OCI-LY3 (cell line): Measurements from ENCODE around the gene MUC2.

Experiments used
- H2AFZ ChIP-seq: fragments of 200-600, 300-600 bp; shearing (Covaris generic); 2 replicates; pipeline ENCODE4 v1.6.0; 2014; ENCODE audit warnings: antibody characterized with exemption, low read depth, low read length
- H3K27ac ChIP-seq: fragments of 200-600, 300-600 bp; sonication (generic); 2 replicates; pipeline ENCODE4 v1.5.1; 2014; ENCODE audit warnings: mild to moderate bottlenecking, low read length, moderate library complexity, mixed read lengths
- H3K27me3 ChIP-seq: fragments of 200-600, 300-600 bp; sonication (generic); 2 replicates; pipeline ENCODE4 v1.6.1; 2014; ENCODE audit warnings: low read depth, low read length, mixed read lengths
- H3K36me3 ChIP-seq: fragments of 200-600, 300-600 bp; sonication (generic); replicated peaks from 2 replicates; pipeline ENCODE3; 2014; ENCODE audit warnings: low read depth, low read length, mixed read lengths
- H3K4me1 ChIP-seq: fragments of 300-600, 200-600 bp; sonication (generic); 2 replicates; pipeline ENCODE4 v1.6.1; 2014; ENCODE audit warnings: low read length, mixed read lengths
- H3K4me2 ChIP-seq: fragments of 200-600, 300-600 bp; sonication (generic); 2 replicates; pipeline ENCODE4 v1.6.1; 2014; ENCODE audit warnings: low read length, mixed read lengths
- H3K4me3 ChIP-seq: fragments of 300-600, 200-600 bp; sonication (generic); 2 replicates; pipeline ENCODE4 v1.5.1; 2014; ENCODE audit warnings: antibody characterized with exemption, mild to moderate bottlenecking, low read length, moderate library complexity
- H3K79me2 ChIP-seq: fragments of 300-600, 200-600 bp; shearing (Covaris generic); 2 replicates; pipeline ENCODE4 v1.6.1; 2014; ENCODE audit warnings: mild to moderate bottlenecking, low read length, mixed read lengths
- H3K9ac ChIP-seq: fragments of 300-600, 200-600 bp; shearing (Covaris generic); 2 replicates; pipeline ENCODE4 v1.6.0; 2014; ENCODE audit warnings: mild to moderate bottlenecking, low read length, moderate library complexity
- H3K9me3 ChIP-seq: fragments of 200-600, 300-600 bp; shearing (Covaris generic); 2 replicates; pipeline ENCODE4 v1.6.1; 2014; ENCODE audit warnings: low read length, mixed read lengths; ENCODE audit not compliant: insufficient read depth
- H4K20me1 ChIP-seq: fragments of 200-600, 300-600 bp; sonication (generic); 2 replicates; pipeline ENCODE4 v1.6.1; 2016; ENCODE audit warnings: low read length, mixed read lengths; ENCODE audit not compliant: insufficient read depth
- CTCF ChIP-seq: fragments of 200-600, 300-600 bp; sonication (generic); IDR thresholded peaks from 2 replicates; pipeline ENCODE4 v1.5.1; 2014; ENCODE audit warnings: antibody characterized with exemption, low read length, low read depth
- EZH2phosphoT487 ChIP-seq: fragments of 200-600 bp; shearing (Covaris generic); IDR thresholded peaks from 2 replicates; pipeline ENCODE4 v1.6.1; 2018; ENCODE audit warnings: antibody characterized with exemption, mixed run types, low read depth

The MUC2 gene

DNA sequence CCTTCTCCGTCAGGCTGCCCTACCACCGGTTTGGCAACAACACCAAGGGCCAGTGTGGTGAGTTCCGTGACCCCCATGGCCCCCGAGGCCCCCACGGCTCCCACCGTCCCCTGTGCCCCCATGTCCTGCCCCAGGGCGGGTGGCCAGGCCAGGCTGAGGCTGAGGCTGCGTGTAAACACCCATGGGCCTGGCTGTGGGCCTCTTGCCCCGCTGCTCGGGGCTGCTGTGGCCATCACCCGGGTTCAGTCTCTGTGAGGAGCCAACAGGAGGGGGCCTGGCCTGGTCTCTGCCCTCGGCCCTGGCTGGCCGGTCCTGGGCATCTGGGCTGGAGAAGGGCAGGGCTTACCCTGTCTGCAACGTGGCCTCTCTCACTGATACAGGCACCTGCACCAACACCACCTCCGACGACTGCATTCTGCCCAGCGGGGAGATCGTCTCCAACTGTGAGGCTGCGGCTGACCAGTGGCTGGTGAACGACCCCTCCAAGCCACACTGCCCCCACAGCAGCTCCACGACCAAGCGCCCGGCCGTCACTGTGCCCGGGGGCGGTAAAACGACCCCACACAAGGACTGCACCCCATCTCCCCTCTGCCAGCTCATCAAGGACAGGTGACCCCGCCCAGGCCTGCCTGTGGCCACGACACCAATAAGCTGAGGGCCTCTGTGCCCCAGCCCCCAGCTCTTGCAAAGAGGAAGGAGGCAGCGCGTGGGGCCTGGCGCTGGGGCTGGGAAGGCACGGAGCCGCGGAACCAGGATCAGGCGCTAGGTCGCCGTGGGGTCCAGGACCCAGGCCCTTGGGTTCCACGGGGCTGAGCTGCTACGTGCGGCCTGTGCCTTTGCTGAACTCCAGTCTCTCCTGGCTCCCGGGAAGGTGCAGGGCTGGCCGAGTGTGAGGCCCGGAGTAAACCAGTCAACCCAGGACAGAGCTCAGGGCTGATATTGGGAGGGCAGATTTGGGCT is 29.0 kb downstream of the MUC2 start:
- no peaks in the 10 kb centered on the region for H3K36me3 ChIP-seq
- H3K9ac ChIP-seq: no peak overlapping the region
- no peaks in the 10 kb centered on the region for H3K79me2 ChIP-seq
- TF ChIP-seq CTCF: no peak
- H3K4me3 ChIP-seq: no peak overlapping the region
- no peaks in the 10 kb centered on the region for H4K20me1 ChIP-seq
- H2AFZ ChIP-seq: no peak overlapping the region
- no peak overlapping the region for H3K4me2 ChIP-seq
- H3K27me3 ChIP-seq: no peaks in the 10 kb centered on the region
- H3K4me1 ChIP-seq: no peaks in the 10 kb centered on the region
- H3K27ac ChIP-seq: no peak overlapping the region
- no peaks in the 10 kb centered on the region for H3K9me3 ChIP-seq

DNA sequence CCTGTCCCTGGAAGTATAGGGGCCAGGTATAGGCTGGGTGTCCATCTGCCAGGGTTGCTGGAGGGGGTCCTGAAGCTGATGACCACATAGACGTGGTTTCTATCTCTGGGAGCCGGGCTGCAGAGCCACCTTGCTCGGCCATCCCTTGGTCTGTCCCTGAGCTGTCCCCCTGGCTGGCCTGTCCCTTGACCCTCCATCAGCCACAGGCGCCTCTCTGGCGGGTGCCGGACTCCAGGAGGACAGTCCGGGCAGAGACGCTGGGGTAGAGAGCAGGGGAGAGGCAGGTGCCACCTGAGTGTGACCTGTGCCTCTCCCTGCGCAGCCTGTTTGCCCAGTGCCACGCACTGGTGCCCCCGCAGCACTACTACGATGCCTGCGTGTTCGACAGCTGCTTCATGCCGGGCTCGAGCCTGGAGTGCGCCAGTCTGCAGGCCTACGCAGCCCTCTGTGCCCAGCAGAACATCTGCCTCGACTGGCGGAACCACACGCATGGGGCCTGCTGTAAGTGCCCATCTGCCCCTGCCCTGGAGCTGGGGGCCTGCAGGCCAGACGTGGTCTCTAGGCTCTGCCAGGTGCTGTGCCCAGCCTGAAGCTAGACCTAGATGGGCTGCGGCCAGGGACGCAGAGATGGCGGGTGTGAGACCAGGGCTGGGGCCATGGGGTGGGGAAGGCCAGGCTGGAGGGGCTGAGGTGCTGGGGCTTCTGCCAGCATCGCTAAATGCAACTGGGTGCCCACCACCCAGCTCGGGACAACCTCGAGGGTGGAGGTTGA is 29.9 kb downstream of the MUC2 start:
- no peaks in the 10 kb centered on the region for H3K4me1 ChIP-seq
- no peaks in the 10 kb centered on the region for H3K9me3 ChIP-seq
- no peak overlapping the region for H3K4me2 ChIP-seq
- H2AFZ ChIP-seq: no peak overlapping the region
- H3K9ac ChIP-seq: no peak overlapping the region
- H3K27ac ChIP-seq: no peak overlapping the region
- TF ChIP-seq CTCF (no peak), EZH2phosphoT487 (no peak)
- H3K36me3 ChIP-seq: no peaks in the 10 kb centered on the region
- no peaks in the 10 kb centered on the region for H3K79me2 ChIP-seq
- no peaks in the 10 kb centered on the region for H4K20me1 ChIP-seq
- no peaks in the 10 kb centered on the region for H3K27me3 ChIP-seq
- no peak overlapping the region for H3K4me3 ChIP-seq

DNA sequence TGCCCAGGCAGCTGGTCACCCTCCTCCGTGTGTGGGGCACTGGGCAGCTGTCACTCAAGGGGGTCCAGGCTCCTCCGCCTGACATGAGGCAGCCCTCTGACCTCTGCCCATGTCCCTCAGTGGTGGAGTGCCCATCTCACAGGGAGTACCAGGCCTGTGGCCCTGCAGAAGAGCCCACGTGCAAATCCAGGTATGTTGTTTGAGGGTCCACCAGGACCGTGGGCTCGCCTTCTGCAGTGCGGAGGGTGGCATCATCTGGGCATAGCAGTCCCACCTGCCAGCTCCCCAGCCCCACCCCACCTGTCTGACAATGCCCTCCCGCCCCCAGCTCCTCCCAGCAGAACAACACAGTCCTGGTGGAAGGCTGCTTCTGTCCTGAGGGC is 30.5 kb downstream of the MUC2 start:
- no peaks in the 10 kb centered on the region for H3K79me2 ChIP-seq
- H3K9ac ChIP-seq: no peak overlapping the region

More for the DNA sequence above, 30.5 kb downstream of the MUC2 start:
- H3K36me3 ChIP-seq: no peaks in the 10 kb centered on the region
- no peak overlapping the region for H2AFZ ChIP-seq
- H3K4me1 ChIP-seq: no peaks in the 10 kb centered on the region
- H3K27ac ChIP-seq: no peak overlapping the region
- no peaks in the 10 kb centered on the region for H3K9me3 ChIP-seq
- no peaks in the 10 kb centered on the region for H3K27me3 ChIP-seq
- no peak overlapping the region for H3K4me3 ChIP-seq
- H4K20me1 ChIP-seq: no peaks in the 10 kb centered on the region
- TF ChIP-seq CTCF (no peak), EZH2phosphoT487 (no peak)
- H3K4me2 ChIP-seq: no peak overlapping the region
